ENCODE data around the gene MVB12B. TPM values are rescaled to one million over a fixed set of nuclear protein-coding genes. Genes with fewer than 3 reads are reported as not detected.

The MVB12B gene
- total RNA-seq, 1 experiment from 2014 or later, result 5.8 TPM

DNA sequence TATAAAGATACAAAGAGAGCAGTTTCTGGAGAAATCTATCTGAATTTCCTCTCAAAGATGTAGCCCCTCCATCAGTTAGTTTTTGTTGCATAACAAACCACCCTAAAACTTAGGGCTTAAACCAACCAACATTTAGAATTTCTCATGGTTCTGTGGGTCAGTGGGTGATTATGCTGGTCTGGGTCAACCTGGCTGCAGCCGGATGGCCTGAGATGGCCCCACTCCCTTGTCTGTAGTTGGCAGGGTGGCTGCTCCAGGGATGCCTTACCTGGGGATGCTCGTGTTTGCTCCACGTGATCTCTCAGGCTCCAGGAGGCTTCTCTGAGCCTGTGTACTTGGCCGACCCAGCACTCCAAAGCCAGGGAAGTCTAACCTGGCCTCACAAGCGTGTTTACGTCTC is 139.3 kb downstream of the MVB12B start:
- H3K27ac ChIP-seq (ENCODE audit: insufficient read length, low read depth, low read length), result no peak overlapping the region
- H2BK20ac ChIP-seq (ENCODE audit: low read depth, low read length, poor library complexity, severe bottlenecking), result no peak overlapping the region
- no peaks in the 10 kb centered on the region for H3K23me2 ChIP-seq (ENCODE audit: insufficient read length, low read depth, low read length, poor library complexity, severe bottlenecking)
- no peaks in the 10 kb centered on the region for H3K27me3 ChIP-seq (ENCODE audit: insufficient read depth, low read length)
- H4K8ac ChIP-seq (replicated peaks; ENCODE audit: insufficient read length, low read depth, low read length), result no peak overlapping the region
- H4K91ac ChIP-seq (ENCODE audit: insufficient read length, low read depth, low read length), result no peak overlapping the region
- H3K56ac ChIP-seq (ENCODE audit: insufficient read length, low read depth, low read length), result no peak overlapping the region
- H3K79me2 ChIP-seq (ENCODE audit: insufficient read depth, low read length), result no peaks in the 10 kb centered on the region
- H2BK15ac ChIP-seq (ENCODE audit: low read depth, low read length), result no peak overlapping the region
- no peak overlapping the region for H2AK5ac ChIP-seq (ENCODE audit: insufficient read length, low read length)
- no peak overlapping the region for H2AFZ ChIP-seq (ENCODE audit: low read length)
- no peaks in the 10 kb centered on the region for H3K9me3 ChIP-seq (ENCODE audit: control insufficient read depth, low read depth, low read length)
- H3K23ac ChIP-seq (ENCODE audit: insufficient read length, low read depth, low read length), result no peak overlapping the region
- H4K5ac ChIP-seq (ENCODE audit: insufficient read length, low read depth, low read length), result no peak overlapping the region
- no peaks in the 10 kb centered on the region for H3K4me1 ChIP-seq (ENCODE audit: insufficient read depth, low read length)
- no peaks in the 10 kb centered on the region for H3K36me3 Mint-ChIP-seq (ENCODE audit: insufficient read depth in 1 of 3, low read depth in 3 of 3)
- H3T11ph ChIP-seq (ENCODE audit: low read length), result no peak overlapping the region
- no CpG with 5 or more reads among the region's 6 CpGs for WGBS (ENCODE audit: extremely low coverage, insufficient read length, low lambda C conversion rate)
- no peak overlapping the region for H3K18ac ChIP-seq (ENCODE audit: insufficient read length, low read depth, low read length)
- peaks cover 8 to 10% of the 10 kb centered on the region in 2 experiments for H3K4me1 Mint-ChIP-seq
- H4K20me1 ChIP-seq (ENCODE audit: control insufficient read depth, insufficient read depth, insufficient read length), result no peaks in the 10 kb centered on the region
- DNase-seq, result no peak
- H3K9ac ChIP-seq (ENCODE audit: extremely low read depth, insufficient read length, low read length), result no peak overlapping the region
- H3K79me1 ChIP-seq (ENCODE audit: insufficient read depth, low read depth, low read length, poor library complexity, severe bottlenecking), result no peaks in the 10 kb centered on the region
- H3K14ac ChIP-seq (ENCODE audit: insufficient read depth, low read length), result no peak overlapping the region
- no peaks in the 10 kb centered on the region; the same call in 1 of the 2 replicates for H3K27me3 Mint-ChIP-seq (ENCODE audit: low read depth)
- no peak overlapping the region for H3K27ac Mint-ChIP-seq
- H3K4ac ChIP-seq (ENCODE audit: low read depth, low read length), result no peak overlapping the region
- H2BK120ac ChIP-seq (ENCODE audit: low read depth, low read length, poor library complexity, severe bottlenecking), result no peak overlapping the region
- H3K4me2 ChIP-seq (ENCODE audit: insufficient read depth, insufficient read length, low read length), result no peak overlapping the region
- no peak overlapping the region for H3K4me3 Mint-ChIP-seq
- no peak overlapping the region for H2BK12ac ChIP-seq (ENCODE audit: insufficient read length, low read depth, low read length)
- H3K9me3 Mint-ChIP-seq, result no peaks in the 10 kb centered on the region
- H2BK5ac ChIP-seq (ENCODE audit: insufficient read length, low read length), result no peak overlapping the region
- TF ChIP-seq, protein P1, sequence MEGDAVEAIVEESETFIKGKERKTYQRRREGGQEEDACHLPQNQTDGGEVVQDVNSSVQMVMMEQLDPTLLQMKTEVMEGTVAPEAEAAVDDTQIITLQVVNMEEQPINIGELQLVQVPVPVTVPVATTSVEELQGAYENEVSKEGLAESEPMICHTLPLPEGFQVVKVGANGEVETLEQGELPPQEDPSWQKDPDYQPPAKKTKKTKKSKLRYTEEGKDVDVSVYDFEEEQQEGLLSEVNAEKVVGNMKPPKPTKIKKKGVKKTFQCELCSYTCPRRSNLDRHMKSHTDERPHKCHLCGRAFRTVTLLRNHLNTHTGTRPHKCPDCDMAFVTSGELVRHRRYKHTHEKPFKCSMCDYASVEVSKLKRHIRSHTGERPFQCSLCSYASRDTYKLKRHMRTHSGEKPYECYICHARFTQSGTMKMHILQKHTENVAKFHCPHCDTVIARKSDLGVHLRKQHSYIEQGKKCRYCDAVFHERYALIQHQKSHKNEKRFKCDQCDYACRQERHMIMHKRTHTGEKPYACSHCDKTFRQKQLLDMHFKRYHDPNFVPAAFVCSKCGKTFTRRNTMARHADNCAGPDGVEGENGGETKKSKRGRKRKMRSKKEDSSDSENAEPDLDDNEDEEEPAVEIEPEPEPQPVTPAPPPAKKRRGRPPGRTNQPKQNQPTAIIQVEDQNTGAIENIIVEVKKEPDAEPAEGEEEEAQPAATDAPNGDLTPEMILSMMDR (conservative IDR thresholded peaks at IDR 0.05), result no peak
